B cell (primary cell): ENCODE measurements around the gene FN3K. TPM values are rescaled to one million over a fixed set of nuclear protein-coding genes. Genes with fewer than 3 reads are reported as not detected.

ENCODE experiments used
- ATAC-seq: fragments of 200-7000 bp; cut with Tn5 transposase; one replicate; pipeline ENCODE4 v1.10.0; 2021; ENCODE audit warnings: low read depth, mild to moderate bottlenecking, moderate number of reproducible peaks, moderate library complexity
- CTCF ChIA-PET: fragments of 350-600 bp; sonication (Branson Sonifier 250); formaldehyde crosslinking; loops from one replicate; lab custom pipeline; 2021; ENCODE audit warnings: antibody characterized with exemption, inconsistent platforms; lab: Charles Lee
- POLR2A ChIA-PET: fragments of 350-600 bp; sonication (Branson Sonifier 250); formaldehyde crosslinking; loops from one replicate; lab custom pipeline; 2021; ENCODE audit warnings: antibody characterized with exemption; lab: Charles Lee
- DNase-seq: peaks from one replicate; pipeline ENCODE4 v3.0.0; 2013
- H2AFZ ChIP-seq: 2 replicates; pipeline ENCODE4 v1.6.1; 2012; ENCODE audit warnings: mild to moderate bottlenecking, low read depth, low read length; ENCODE audit not compliant: insufficient read depth, poor library complexity, severe bottlenecking
- H3K27ac ChIP-seq, 2 donors: 1 replicate in 1 of 2; 2 replicates in 1 of 2; pipeline ENCODE4 v1.5.1; 2012 to 2013; ENCODE audit warnings: low read length in 2 of 2, mild to moderate bottlenecking in 2 of 2, moderate library complexity in 1 of 2
- H3K27me3 ChIP-seq, 4 experiments: fragments of 200-600 bp in 1 of 4; sonication (generic) in 1 of 4; replicated peaks in 1 of 4; 1 replicate in 2 of 4; 2 replicates in 2 of 4; pipeline versions ENCODE4 v1.6.1 to v1.7.0; 2013 to 2016; ENCODE audit warnings: low read length in 3 of 4, mild to moderate bottlenecking in 2 of 4, mixed read lengths in 1 of 4, moderate library complexity in 1 of 4; ENCODE audit not compliant: insufficient read depth in 4 of 4, control insufficient read depth in 3 of 4; ENCODE audit errors: control extremely low read depth in 1 of 4
- H3K36me3 ChIP-seq, 2 experiments: replicated peaks in 1 of 2; 1 replicate in 1 of 2; 2 replicates in 1 of 2; pipeline versions ENCODE4 v1.6.1 to v1.7.1; 2013; ENCODE audit warnings: low read length in 1 of 2; ENCODE audit not compliant: insufficient read depth in 2 of 2, control insufficient read depth in 1 of 2; ENCODE audit errors: control extremely low read depth in 1 of 2, extremely low read depth in 1 of 2
- H3K4me1 ChIP-seq, 2 donors: fragments of 200-600 bp in 1 of 2; sonication (generic) in 1 of 2; 1 replicate in 1 of 2; 2 replicates in 1 of 2; pipeline versions ENCODE4 v1.5.1 to v1.6.1; 2013 to 2017; ENCODE audit warnings: low read length in 2 of 2; ENCODE audit not compliant: control insufficient read depth in 2 of 2, insufficient read depth in 2 of 2
- H3K4me2 ChIP-seq: replicated peaks from 2 replicates; pipeline ENCODE3; 2012; ENCODE audit warnings: mild to moderate bottlenecking, low read depth, low read length; ENCODE audit not compliant: poor library complexity, severe bottlenecking
- H3K4me3 ChIP-seq, 5 experiments: fragments of 200-600 bp in 1 of 5; sonication (generic) in 1 of 5; 1 replicate in 3 of 5; 2 replicates in 2 of 5; pipeline versions ENCODE4 v1.5.1 to v1.7.0; 2011 to 2016; ENCODE audit warnings: low read length in 4 of 5, mild to moderate bottlenecking in 4 of 5, low read depth in 2 of 5, control low read depth in 1 of 5, moderate library complexity in 1 of 5; ENCODE audit not compliant: insufficient read depth in 1 of 5; ENCODE audit errors: control extremely low read depth in 1 of 5, extremely low read depth in 1 of 5
- H3K79me2 ChIP-seq: fragments of 200-600 bp; sonication (generic); one replicate; pipeline ENCODE4 v1.6.0; 2016; ENCODE audit warnings: low read length; ENCODE audit not compliant: control insufficient read depth, insufficient read depth
- H3K9ac ChIP-seq: fragments of 200-600 bp; sonication (generic); 2 replicates; pipeline ENCODE4 v1.6.1; 2017; ENCODE audit warnings: mild to moderate bottlenecking, low read length, moderate library complexity
- H3K9me3 ChIP-seq, 3 donors: one replicate each; pipeline versions ENCODE4 v1.6.1 to v1.7.1; 2013; ENCODE audit warnings: low read length in 2 of 3; ENCODE audit not compliant: control insufficient read depth in 2 of 3, insufficient read depth in 1 of 3; ENCODE audit errors: control extremely low read depth in 1 of 3
- H4K20me1 ChIP-seq: 2 replicates; pipeline ENCODE4 v1.6.0; 2012; ENCODE audit warnings: mild to moderate bottlenecking, low read length; ENCODE audit not compliant: insufficient read depth, control insufficient read depth, poor library complexity, severe bottlenecking
- H3K27ac Mint-ChIP-seq: one replicate; pipeline ENCODE4 v1.8.0; 2021; ENCODE audit warnings: mixed read lengths
- H3K27me3 Mint-ChIP-seq: one replicate; pipeline ENCODE4 v1.8.0; 2021; ENCODE audit warnings: mixed read lengths
- H3K4me1 Mint-ChIP-seq: one replicate; pipeline ENCODE4 v1.8.0; 2021; ENCODE audit warnings: mixed read lengths
- H3K4me3 Mint-ChIP-seq: one replicate; pipeline ENCODE4 v1.8.0; 2021; ENCODE audit warnings: mixed read lengths
- H3K9me3 Mint-ChIP-seq: one replicate; pipeline ENCODE4 v1.8.0; 2022; ENCODE audit warnings: mixed read lengths; ENCODE audit not compliant: insufficient read depth
- EZH2 ChIP-seq: IDR thresholded peaks from 2 replicates; pipeline ENCODE4 v1.6.1; 2012; ENCODE audit warnings: borderline replicate concordance, low read depth, mild to moderate bottlenecking, moderate library complexity, low read length; ENCODE audit not compliant: insufficient read depth, poor library complexity, severe bottlenecking
- WGBS: methylation state at CpG from one replicate; pipeline ENCODE4 v1.1.5; 2013; ENCODE audit warnings: missing lambda C conversion rate; ENCODE audit not compliant: insufficient coverage; 5-methylcytosine and 5-hydroxymethylcytosine counted together
- intact Hi-C: fragments of 100-400 bp; cut with micrococcal nuclease; formaldehyde crosslinking; loops from one replicate; pipeline ENCODE4 v1.10.0; 2022
- polyA plus RNA-seq: library from polyadenylated mRNA; depleted of rRNA; stranded (reverse); fragments of >200 nt; gene quantifications from 2 replicates; pipeline ENCODE4 v1.2.3, GENCODE V29; 2012
- total RNA-seq, 2 donors: library from RNA; stranded (reverse); fragments of 120-200 nt in 1 of 2; gene quantifications; 1 replicate in 1 of 2; 2 replicates in 1 of 2; pipeline versions ENCODE4 v1.2.3 to v1.2.4, GENCODE V29; 2013 to 2022
- TF ChIP-seq, protein P1 (sequence below): fragments of 200-600 bp; IDR thresholded peaks from one replicate; pipeline ENCODE4 v1.8.0; 2022; ENCODE audit warnings: antibody characterized with exemption, mild to moderate bottlenecking

Gene FN3K
- total and polyA plus RNA-seq, 2 donors (not counting 1 experiment from before 2014, with no cell fraction given): 1.1 to 2.6 TPM

DNA sequence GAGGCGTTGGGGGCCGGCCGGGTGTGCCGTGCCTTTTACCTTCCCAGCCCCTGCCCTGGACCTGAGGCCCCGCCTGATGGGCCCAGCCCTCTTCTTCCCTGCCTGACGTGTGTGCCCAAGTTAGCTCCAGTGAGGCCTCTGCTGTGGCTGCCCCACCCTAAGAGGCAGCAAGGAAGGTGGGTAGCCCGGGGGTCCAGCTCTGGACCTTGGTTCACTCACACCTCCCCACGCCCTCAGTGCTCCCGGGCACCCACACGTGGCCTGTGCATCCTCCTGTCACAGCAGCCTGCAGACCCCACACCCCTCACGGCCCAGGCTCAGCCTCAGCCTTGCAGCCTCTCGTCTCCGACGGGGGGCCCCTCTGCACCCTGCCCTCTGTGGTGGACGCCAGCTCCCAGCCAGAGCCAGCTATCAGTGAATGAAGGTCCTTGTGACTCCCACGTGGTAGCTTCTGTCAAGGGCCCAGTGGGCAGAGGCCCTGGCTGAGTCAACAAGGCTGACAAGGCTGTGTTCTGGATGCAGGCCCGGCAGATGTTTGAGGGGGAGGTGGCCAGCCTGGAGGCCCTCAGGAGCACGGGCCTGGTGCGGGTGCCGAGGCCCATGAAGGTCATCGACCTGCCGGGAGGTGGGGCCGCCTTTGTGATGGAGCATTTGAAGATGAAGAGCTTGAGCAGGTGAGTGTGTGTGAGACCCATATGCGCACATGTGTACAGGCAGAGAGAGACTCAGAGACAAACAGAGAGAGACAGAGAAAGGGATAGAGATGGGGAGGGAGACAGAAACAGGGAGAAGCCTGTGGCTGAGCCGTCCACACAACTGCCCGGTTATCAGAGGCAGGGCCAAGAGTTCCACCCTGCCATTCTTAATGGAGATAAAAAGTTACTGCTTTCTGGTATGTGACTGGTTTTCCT is 2.8 kb downstream of the FN3K start:
- Mint-ChIP-seq H3K27me3 (no peaks in the 10 kb centered on the region), H3K9me3 (peaks cover under 1% of the 10 kb centered on the region), H3K4me1 (peaks cover 4% of the 10 kb centered on the region), H3K27ac (no peak overlapping the region), H3K4me3 (no peak overlapping the region)
- H2AFZ ChIP-seq: no peak overlapping the region
- no peak overlapping the region for H3K4me3 ChIP-seq
- ATAC-seq: no peak
- H3K79me2 ChIP-seq: no peaks in the 10 kb centered on the region
- peaks cover 0 to 2% of the 10 kb centered on the region in 2 experiments for H3K36me3 ChIP-seq
- H3K4me2 ChIP-seq: no peak overlapping the region
- ChIA-PET POLR2A (no interaction called here), CTCF (no interaction called here)
- peaks cover 0 to 8% (median 3%) of the 10 kb centered on the region in 4 experiments for H3K27me3 ChIP-seq
- intact Hi-C loops: no loop called here
- H3K9ac ChIP-seq: no peak overlapping the region
- H3K9me3 ChIP-seq: peaks cover 1 to 36% (median 15%) of the 10 kb centered on the region in 3 donors
- no peak overlapping the region for H3K27ac ChIP-seq
- H4K20me1 ChIP-seq: no peaks in the 10 kb centered on the region
- DNase-seq: no peak
- H3K4me1 ChIP-seq: peaks cover 6 to 7% of the 10 kb centered on the region in 2 donors
- 92% methylated on average over 25 of the region's 26 CpGs for WGBS
- TF ChIP-seq, protein P1, sequence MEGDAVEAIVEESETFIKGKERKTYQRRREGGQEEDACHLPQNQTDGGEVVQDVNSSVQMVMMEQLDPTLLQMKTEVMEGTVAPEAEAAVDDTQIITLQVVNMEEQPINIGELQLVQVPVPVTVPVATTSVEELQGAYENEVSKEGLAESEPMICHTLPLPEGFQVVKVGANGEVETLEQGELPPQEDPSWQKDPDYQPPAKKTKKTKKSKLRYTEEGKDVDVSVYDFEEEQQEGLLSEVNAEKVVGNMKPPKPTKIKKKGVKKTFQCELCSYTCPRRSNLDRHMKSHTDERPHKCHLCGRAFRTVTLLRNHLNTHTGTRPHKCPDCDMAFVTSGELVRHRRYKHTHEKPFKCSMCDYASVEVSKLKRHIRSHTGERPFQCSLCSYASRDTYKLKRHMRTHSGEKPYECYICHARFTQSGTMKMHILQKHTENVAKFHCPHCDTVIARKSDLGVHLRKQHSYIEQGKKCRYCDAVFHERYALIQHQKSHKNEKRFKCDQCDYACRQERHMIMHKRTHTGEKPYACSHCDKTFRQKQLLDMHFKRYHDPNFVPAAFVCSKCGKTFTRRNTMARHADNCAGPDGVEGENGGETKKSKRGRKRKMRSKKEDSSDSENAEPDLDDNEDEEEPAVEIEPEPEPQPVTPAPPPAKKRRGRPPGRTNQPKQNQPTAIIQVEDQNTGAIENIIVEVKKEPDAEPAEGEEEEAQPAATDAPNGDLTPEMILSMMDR: no peak
- no peak for TF ChIP-seq EZH2
